SK-N-SH treated with all-trans-retinoic acid at 6 μM for 48 hours (cell line): Measurements from ENCODE around the gene CALML5.

Source experiments
- ATAC-seq: fragments of 200-7000 bp; cut with Tn5 transposase; 3 replicates; pipeline ENCODE4 v1.9.1; 2020; ENCODE audit warnings: mild to moderate bottlenecking, moderate library complexity
- ARNTL ChIP-seq: fragments of 450-650 bp; formaldehyde crosslinking; IDR thresholded peaks from 2 replicates; pipeline ENCODE4 v1.5.0; 2020; ENCODE audit warnings: low read depth, mild to moderate bottlenecking, moderate library complexity, borderline replicate concordance
- BACH2 ChIP-seq: fragments of 250-450 bp; sonication (Bioruptor Pico); IDR thresholded peaks from 2 replicates; pipeline ENCODE4 v1.9.0; 2021; ENCODE audit warnings: mild to moderate bottlenecking, borderline replicate concordance
- CREB5 ChIP-seq: fragments of 250-450 bp; sonication (Bioruptor Pico); IDR thresholded peaks from 2 replicates; pipeline ENCODE4 v1.5.1; 2020; ENCODE audit warnings: low read depth, mild to moderate bottlenecking, moderate library complexity
- CSDC2 ChIP-seq: fragments of 250-450 bp; sonication (Bioruptor Pico); IDR thresholded peaks from 2 replicates; pipeline ENCODE4 v1.5.0; 2020; ENCODE audit warnings: mild to moderate bottlenecking, moderate library complexity
- CSRNP3 ChIP-seq: fragments of 250-450 bp; sonication (Bioruptor Pico); IDR thresholded peaks from 2 replicates; pipeline ENCODE4 v1.5.1; 2021; ENCODE audit warnings: mild to moderate bottlenecking, moderate library complexity
- ESRRG ChIP-seq: fragments of 250-450 bp; sonication (Bioruptor Pico); IDR thresholded peaks from 2 replicates; pipeline ENCODE4 v1.6.1; 2021; ENCODE audit warnings: mild to moderate bottlenecking
- GLIS3 ChIP-seq: fragments of 250-450 bp; sonication (Bioruptor Pico); IDR thresholded peaks from 2 replicates; pipeline ENCODE4 v1.5.0; 2020; ENCODE audit warnings: mild to moderate bottlenecking, moderate library complexity
- ISL1 ChIP-seq: fragments of 250-450 bp; sonication (Bioruptor Pico); IDR thresholded peaks from 2 replicates; pipeline ENCODE4 v2.1.2; 2022; ENCODE audit warnings: mild to moderate bottlenecking, moderate library complexity
- PPARA ChIP-seq: fragments of 250-450 bp; sonication (Bioruptor Pico); IDR thresholded peaks from 2 replicates; pipeline ENCODE4 v1.5.0; 2020; ENCODE audit warnings: mild to moderate bottlenecking, borderline replicate concordance
- RARB ChIP-seq: fragments of 250-450 bp; sonication (Bioruptor Pico); IDR thresholded peaks from 2 replicates; pipeline ENCODE4 v1.8.0; 2021; ENCODE audit warnings: mild to moderate bottlenecking, moderate library complexity
- SNAI2 ChIP-seq: fragments of 250-450 bp; sonication (Bioruptor Pico); IDR thresholded peaks from 2 replicates; pipeline ENCODE4 v1.5.0; 2020; ENCODE audit warnings: mild to moderate bottlenecking, moderate library complexity
- TCF4 ChIP-seq: fragments of 250-450 bp; sonication (Bioruptor Pico); IDR thresholded peaks from 2 replicates; pipeline ENCODE4 v1.8.0; 2021; ENCODE audit warnings: mild to moderate bottlenecking, moderate library complexity, borderline replicate concordance
- TOX ChIP-seq: fragments of 250-450 bp; sonication (Bioruptor Pico); IDR thresholded peaks from 2 replicates; pipeline ENCODE4 v1.8.0; 2021; ENCODE audit warnings: mild to moderate bottlenecking, moderate library complexity, borderline replicate concordance
- TSHZ2 ChIP-seq: fragments of 250-450 bp; sonication (Bioruptor Pico); IDR thresholded peaks from 2 replicates; pipeline ENCODE4 v1.5.0; 2020; ENCODE audit warnings: mild to moderate bottlenecking, moderate library complexity
- ZC3H10 ChIP-seq: fragments of 250-450 bp; sonication (Bioruptor Pico); IDR thresholded peaks from 2 replicates; pipeline ENCODE4 v1.5.1; 2021; ENCODE audit warnings: mild to moderate bottlenecking, moderate library complexity
- ZFP3 ChIP-seq: fragments of 250-450 bp; sonication (Bioruptor Pico); IDR thresholded peaks from 2 replicates; pipeline ENCODE4 v1.5.0; 2020; ENCODE audit warnings: mild to moderate bottlenecking, moderate library complexity
- ZFP30 ChIP-seq: fragments of 450-650 bp; formaldehyde crosslinking; IDR thresholded peaks from 2 replicates; pipeline ENCODE4 v1.5.0; 2022; ENCODE audit warnings: mild to moderate bottlenecking, moderate library complexity
- ZNF70 ChIP-seq: fragments of 450-650 bp; formaldehyde crosslinking; IDR thresholded peaks from 2 replicates; pipeline ENCODE4 v1.5.0; 2020; ENCODE audit warnings: mild to moderate bottlenecking, moderate library complexity
- ZNF8 ChIP-seq: fragments of 450-650 bp; formaldehyde crosslinking; IDR thresholded peaks from 2 replicates; pipeline ENCODE4 v1.5.0; 2020; ENCODE audit warnings: mild to moderate bottlenecking, moderate library complexity

The CALML5 gene

GRCh38 chr10:5494611-5495010 is 4.8 kb downstream of the CALML5 start:
- ATAC-seq: no peak
- TF ChIP-seq ZC3H10 (CRISPR knock-in tag): no peak
- no peak for TF ChIP-seq GLIS3 (CRISPR knock-in tag)
- TF ChIP-seq TCF4 (CRISPR knock-in tag): no peak
- TF ChIP-seq TSHZ2 (CRISPR knock-in tag): no peak
- no peak for TF ChIP-seq CSDC2 (CRISPR knock-in tag)
- TF ChIP-seq PPARA (CRISPR knock-in tag): no peak
- TF ChIP-seq ZFP30 (CRISPR knock-in tag): no peak
- TF ChIP-seq ZFP3 (CRISPR knock-in tag): no peak
- no peak for TF ChIP-seq BACH2 (CRISPR knock-in tag)
- TF ChIP-seq TOX: no peak
- TF ChIP-seq ARNTL (CRISPR knock-in tag): no peak
- TF ChIP-seq ZNF8: no peak
- no peak for TF ChIP-seq ESRRG (CRISPR knock-in tag)
- no peak for TF ChIP-seq ZNF70 (CRISPR knock-in tag)
- TF ChIP-seq ISL1 (CRISPR knock-in tag): no peak
- TF ChIP-seq CSRNP3 (CRISPR knock-in tag): no peak
- TF ChIP-seq SNAI2 (CRISPR knock-in tag): no peak

GRCh38 chr10:5493691-5494090 is 5.7 kb downstream of the CALML5 start:
- no peak for ATAC-seq
- TF ChIP-seq ISL1 (CRISPR knock-in tag): no peak
- no peak for TF ChIP-seq CREB5 (CRISPR knock-in tag)
- no peak for TF ChIP-seq ZC3H10 (CRISPR knock-in tag)
- TF ChIP-seq ARNTL (CRISPR knock-in tag): no peak
- no peak for TF ChIP-seq TOX
- TF ChIP-seq ZFP3 (CRISPR knock-in tag): no peak
- no peak for TF ChIP-seq ESRRG (CRISPR knock-in tag)
- TF ChIP-seq TSHZ2 (CRISPR knock-in tag): no peak
- TF ChIP-seq ZFP30 (CRISPR knock-in tag): no peak
- TF ChIP-seq RARB (CRISPR knock-in tag): no peak
- no peak for TF ChIP-seq ZNF70 (CRISPR knock-in tag)
- TF ChIP-seq GLIS3 (CRISPR knock-in tag): no peak
- TF ChIP-seq SNAI2 (CRISPR knock-in tag): no peak
- no peak for TF ChIP-seq PPARA (CRISPR knock-in tag)
- TF ChIP-seq CSRNP3 (CRISPR knock-in tag): no peak

- TF ChIP-seq ZFP3 (CRISPR knock-in tag): no peak
- no peak for TF ChIP-seq ZC3H10 (CRISPR knock-in tag)
- no peak for ATAC-seq
Observed at GRCh38 chr10:5492929-5493576, 6.3 kb downstream of the CALML5 start.
